SK-N-SH treated with all-trans-retinoic acid at 6 μM for 48 hours (cell line): ENCODE results near the gene PGM1.
A peak's percentile ranks its signal among the peaks of the same experiment; 100 is the strongest.

ENCODE experiments used
- ATAC-seq: fragments of 200-7000 bp; cut with Tn5 transposase; 3 replicates; pipeline ENCODE4 v1.9.1; 2020; ENCODE audit warnings: mild to moderate bottlenecking, moderate library complexity
- ARNTL ChIP-seq: fragments of 450-650 bp; formaldehyde crosslinking; IDR thresholded peaks from 2 replicates; pipeline ENCODE4 v1.5.0; 2020; ENCODE audit warnings: low read depth, mild to moderate bottlenecking, moderate library complexity, borderline replicate concordance
- BACH2 ChIP-seq: fragments of 250-450 bp; sonication (Bioruptor Pico); IDR thresholded peaks from 2 replicates; pipeline ENCODE4 v1.9.0; 2021; ENCODE audit warnings: mild to moderate bottlenecking, borderline replicate concordance
- CREB5 ChIP-seq: fragments of 250-450 bp; sonication (Bioruptor Pico); IDR thresholded peaks from 2 replicates; pipeline ENCODE4 v1.5.1; 2020; ENCODE audit warnings: low read depth, mild to moderate bottlenecking, moderate library complexity
- CSDC2 ChIP-seq: fragments of 250-450 bp; sonication (Bioruptor Pico); IDR thresholded peaks from 2 replicates; pipeline ENCODE4 v1.5.0; 2020; ENCODE audit warnings: mild to moderate bottlenecking, moderate library complexity
- CSRNP3 ChIP-seq: fragments of 250-450 bp; sonication (Bioruptor Pico); IDR thresholded peaks from 2 replicates; pipeline ENCODE4 v1.5.1; 2021; ENCODE audit warnings: mild to moderate bottlenecking, moderate library complexity
- ESRRG ChIP-seq: fragments of 250-450 bp; sonication (Bioruptor Pico); IDR thresholded peaks from 2 replicates; pipeline ENCODE4 v1.6.1; 2021; ENCODE audit warnings: mild to moderate bottlenecking
- GLIS3 ChIP-seq: fragments of 250-450 bp; sonication (Bioruptor Pico); IDR thresholded peaks from 2 replicates; pipeline ENCODE4 v1.5.0; 2020; ENCODE audit warnings: mild to moderate bottlenecking, moderate library complexity
- ISL1 ChIP-seq: fragments of 250-450 bp; sonication (Bioruptor Pico); IDR thresholded peaks from 2 replicates; pipeline ENCODE4 v2.1.2; 2022; ENCODE audit warnings: mild to moderate bottlenecking, moderate library complexity
- OSR1 ChIP-seq: fragments of 250-450 bp; sonication (Bioruptor Pico); IDR thresholded peaks from 2 replicates; pipeline ENCODE4 v1.8.0; 2022; ENCODE audit warnings: moderate library complexity, mild to moderate bottlenecking, inconsistent platforms
- POU6F1 ChIP-seq: fragments of 250-450 bp; sonication (Bioruptor Pico); IDR thresholded peaks from 2 replicates; pipeline ENCODE4 v1.8.0; 2021; ENCODE audit warnings: low read depth, mild to moderate bottlenecking, moderate library complexity, borderline replicate concordance
- PPARA ChIP-seq: fragments of 250-450 bp; sonication (Bioruptor Pico); IDR thresholded peaks from 2 replicates; pipeline ENCODE4 v1.5.0; 2020; ENCODE audit warnings: mild to moderate bottlenecking, borderline replicate concordance
- RARB ChIP-seq: fragments of 250-450 bp; sonication (Bioruptor Pico); IDR thresholded peaks from 2 replicates; pipeline ENCODE4 v1.8.0; 2021; ENCODE audit warnings: mild to moderate bottlenecking, moderate library complexity
- TCF4 ChIP-seq: fragments of 250-450 bp; sonication (Bioruptor Pico); IDR thresholded peaks from 2 replicates; pipeline ENCODE4 v1.8.0; 2021; ENCODE audit warnings: mild to moderate bottlenecking, moderate library complexity, borderline replicate concordance
- TOX ChIP-seq: fragments of 250-450 bp; sonication (Bioruptor Pico); IDR thresholded peaks from 2 replicates; pipeline ENCODE4 v1.8.0; 2021; ENCODE audit warnings: mild to moderate bottlenecking, moderate library complexity, borderline replicate concordance
- ZC3H10 ChIP-seq: fragments of 250-450 bp; sonication (Bioruptor Pico); IDR thresholded peaks from 2 replicates; pipeline ENCODE4 v1.5.1; 2021; ENCODE audit warnings: mild to moderate bottlenecking, moderate library complexity
- ZFP3 ChIP-seq: fragments of 250-450 bp; sonication (Bioruptor Pico); IDR thresholded peaks from 2 replicates; pipeline ENCODE4 v1.5.0; 2020; ENCODE audit warnings: mild to moderate bottlenecking, moderate library complexity
- ZFP30 ChIP-seq: fragments of 450-650 bp; formaldehyde crosslinking; IDR thresholded peaks from 2 replicates; pipeline ENCODE4 v1.5.0; 2022; ENCODE audit warnings: mild to moderate bottlenecking, moderate library complexity
- ZNF565 ChIP-seq: fragments of 450-650 bp; formaldehyde crosslinking; conservative IDR thresholded peaks from 2 replicates; pipeline ENCODE4 v1.5.0; 2020; ENCODE audit warnings: low read depth, mild to moderate bottlenecking, moderate library complexity
- ZNF70 ChIP-seq: fragments of 450-650 bp; formaldehyde crosslinking; IDR thresholded peaks from 2 replicates; pipeline ENCODE4 v1.5.0; 2020; ENCODE audit warnings: mild to moderate bottlenecking, moderate library complexity
- ZNF8 ChIP-seq: fragments of 450-650 bp; formaldehyde crosslinking; IDR thresholded peaks from 2 replicates; pipeline ENCODE4 v1.5.0; 2020; ENCODE audit warnings: mild to moderate bottlenecking, moderate library complexity

Gene PGM1

GRCh38 chr1:63704443-63704842, 111.2 kb downstream of the PGM1 start:
- peak; percentile 44 for ATAC-seq

GRCh38 chr1:63705078-63705477, 111.9 kb downstream of the PGM1 start:
- TF ChIP-seq ISL1 (CRISPR knock-in tag) (no peak), ZNF70 (CRISPR knock-in tag) (no peak), TOX (CRISPR knock-in tag) (no peak), ESRRG (no peak), CREB5 (no peak), POU6F1 (no peak), PPARA (CRISPR knock-in tag) (no peak), GLIS3 (CRISPR knock-in tag) (no peak), RARB (CRISPR knock-in tag) (no peak), BACH2 (CRISPR knock-in tag) (no peak), ARNTL (CRISPR knock-in tag) (no peak), TCF4 (CRISPR knock-in tag) (no peak), ZFP3 (CRISPR knock-in tag) (no peak), ZNF565 (CRISPR knock-in tag) (no peak), OSR1 (CRISPR knock-in tag) (no peak)
- no peak for ATAC-seq

More at GRCh38 chr1:63704443-63704842, 111.2 kb downstream of the PGM1 start:
- no peak for TF ChIP-seq CSDC2 (CRISPR knock-in tag)
- no peak for TF ChIP-seq ISL1 (CRISPR knock-in tag)
- no peak for TF ChIP-seq BACH2 (CRISPR knock-in tag)
- TF ChIP-seq ZNF565 (CRISPR knock-in tag) = no peak
- TF ChIP-seq POU6F1 = no peak
- TF ChIP-seq GLIS3 (CRISPR knock-in tag) = no peak
- no peak for TF ChIP-seq TOX (CRISPR knock-in tag)
- no peak for TF ChIP-seq TCF4 (CRISPR knock-in tag)
- TF ChIP-seq ARNTL (CRISPR knock-in tag) = no peak
- TF ChIP-seq ZC3H10 (CRISPR knock-in tag) = no peak
- no peak for TF ChIP-seq CSRNP3 (CRISPR knock-in tag)
- no peak for TF ChIP-seq ZNF70 (CRISPR knock-in tag)
- TF ChIP-seq ZFP30 (CRISPR knock-in tag) = no peak
- TF ChIP-seq ZNF8 (CRISPR knock-in tag) = no peak
- TF ChIP-seq RARB (CRISPR knock-in tag) = no peak
- no peak for TF ChIP-seq ESRRG
- TF ChIP-seq, all 23 proteins: peak for 0

- no peak for ATAC-seq
- TF ChIP-seq ZNF8 (CRISPR knock-in tag) (no peak), RARB (CRISPR knock-in tag) (no peak), GLIS3 (CRISPR knock-in tag) (no peak), OSR1 (CRISPR knock-in tag) (no peak), ESRRG (no peak)
Observed at GRCh38 chr1:63709267-63709828, 116.1 kb downstream of the PGM1 start.
